Measurements from ENCODE around the gene ZNF222. TPM values are rescaled to one million over a fixed set of nuclear protein-coding genes. Genes with fewer than 3 reads are reported as not detected.

ZNF222 gene
- total RNA-seq, 3 donors from 2014 or later (not counting 1 experiment from before 2014, with no cell fraction given): 5.6 to 7.6 (median 5.7) TPM

DNA sequence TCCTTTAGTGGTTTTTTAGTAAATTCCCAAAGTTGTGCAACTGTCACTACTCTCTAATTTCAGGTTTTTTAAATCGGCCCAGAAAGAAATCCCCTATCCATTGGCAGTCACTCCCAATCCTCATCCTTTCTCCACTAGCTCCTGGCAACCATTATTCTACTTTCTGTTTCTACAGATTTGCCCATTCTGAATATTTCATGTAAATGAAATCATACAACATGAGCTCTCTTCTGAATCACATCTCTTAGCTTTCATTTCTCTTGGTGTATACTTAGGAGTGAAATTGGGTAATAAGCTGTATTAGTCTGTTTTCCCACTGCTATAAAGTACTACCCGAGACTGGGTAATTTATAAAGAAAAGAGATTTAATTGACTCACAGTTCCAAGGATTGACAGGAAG, 17.0 kb downstream of the ZNF222 start:
- Mint-ChIP-seq H3K4me3 (no peak overlapping the region), H3K9me3 (peaks cover 14 to 19% of the 10 kb centered on the region in 2 donors), H3K27ac (no peak overlapping the region), H3K36me3 (peaks cover 29% of the 10 kb centered on the region), H3K4me1 (no peaks in the 10 kb centered on the region), H3K27me3 (ENCODE audit: low read depth in 2 of 2) (peaks cover 31 to 47% of the 10 kb centered on the region in 2 donors)
- Histone ChIP-seq H3K27me3 (ENCODE audit: control insufficient read depth, insufficient read depth, low read length) (peaks cover 4% of the 10 kb centered on the region), H3K9me3 (ENCODE audit: control insufficient read depth, insufficient read depth, low read length) (peaks cover 3% of the 10 kb centered on the region), H3K27ac (ENCODE audit: low read length) (no peak overlapping the region), H3K4me3 (ENCODE audit: low read length) (no peak overlapping the region), H3K4me1 (ENCODE audit: control insufficient read depth, insufficient read depth, low read length) (no peaks in the 10 kb centered on the region), H3K36me3 (ENCODE audit: control insufficient read depth, insufficient read depth, low read length) (no peaks in the 10 kb centered on the region)
- DNase-seq (no peak), ATAC-seq (no peak)
- 100% methylated on average over 2 of the region's 2 CpGs for WGBS (ENCODE audit: insufficient coverage)
- TF ChIP-seq, protein P1, sequence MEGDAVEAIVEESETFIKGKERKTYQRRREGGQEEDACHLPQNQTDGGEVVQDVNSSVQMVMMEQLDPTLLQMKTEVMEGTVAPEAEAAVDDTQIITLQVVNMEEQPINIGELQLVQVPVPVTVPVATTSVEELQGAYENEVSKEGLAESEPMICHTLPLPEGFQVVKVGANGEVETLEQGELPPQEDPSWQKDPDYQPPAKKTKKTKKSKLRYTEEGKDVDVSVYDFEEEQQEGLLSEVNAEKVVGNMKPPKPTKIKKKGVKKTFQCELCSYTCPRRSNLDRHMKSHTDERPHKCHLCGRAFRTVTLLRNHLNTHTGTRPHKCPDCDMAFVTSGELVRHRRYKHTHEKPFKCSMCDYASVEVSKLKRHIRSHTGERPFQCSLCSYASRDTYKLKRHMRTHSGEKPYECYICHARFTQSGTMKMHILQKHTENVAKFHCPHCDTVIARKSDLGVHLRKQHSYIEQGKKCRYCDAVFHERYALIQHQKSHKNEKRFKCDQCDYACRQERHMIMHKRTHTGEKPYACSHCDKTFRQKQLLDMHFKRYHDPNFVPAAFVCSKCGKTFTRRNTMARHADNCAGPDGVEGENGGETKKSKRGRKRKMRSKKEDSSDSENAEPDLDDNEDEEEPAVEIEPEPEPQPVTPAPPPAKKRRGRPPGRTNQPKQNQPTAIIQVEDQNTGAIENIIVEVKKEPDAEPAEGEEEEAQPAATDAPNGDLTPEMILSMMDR (IDR thresholded peaks at IDR 0.05): no peak
- intact Hi-C loops (cut with micrococcal nuclease): no loop called here

DNA sequence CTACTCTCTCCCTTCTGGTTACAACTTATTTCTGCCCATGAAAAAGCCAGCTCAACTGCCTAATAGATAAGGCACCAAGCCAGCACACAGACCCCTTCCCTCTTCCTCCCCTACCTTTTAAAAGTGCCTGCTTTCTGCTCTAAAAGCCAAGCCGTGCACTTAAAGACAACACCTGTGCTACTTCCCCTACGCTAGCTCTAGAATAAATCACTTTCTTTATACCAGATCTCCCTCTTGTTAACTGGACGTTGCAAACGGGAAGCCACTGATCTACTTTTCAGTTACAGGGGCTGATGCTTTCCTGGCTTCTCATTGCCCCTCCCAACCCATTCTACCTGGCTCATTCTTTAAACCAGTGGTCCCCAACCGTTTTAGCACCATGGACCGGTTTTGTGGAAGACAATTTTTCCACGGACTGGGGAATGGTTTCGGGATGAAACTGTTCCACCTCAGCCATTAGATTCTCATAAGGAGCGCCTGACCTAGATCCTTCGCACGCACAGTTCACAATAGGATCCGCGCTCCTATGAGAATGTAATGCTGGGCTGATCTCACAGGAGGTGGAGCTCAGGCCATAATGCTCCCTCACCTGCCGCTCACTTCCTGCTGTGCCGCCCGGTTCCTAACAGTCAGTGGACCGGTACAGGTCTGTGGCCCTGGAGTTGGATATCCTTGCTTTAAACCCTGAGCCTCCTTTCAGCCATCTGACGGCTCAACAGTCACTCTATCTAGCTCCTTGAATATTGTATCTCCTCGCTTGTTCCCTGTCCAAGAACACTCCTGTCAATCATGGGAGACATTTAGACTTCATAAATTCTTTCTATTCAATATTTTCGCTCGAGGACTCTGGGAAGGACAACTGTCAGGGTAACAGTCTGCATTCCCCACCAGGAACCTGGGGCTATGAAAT, 25.8 kb downstream of the ZNF222 start:
- Mint-ChIP-seq H3K36me3 (no peaks in the 10 kb centered on the region), H3K4me3 (peak overlapping the region; percentile 96), H3K27me3 (ENCODE audit: low read depth in 2 of 2) (peaks cover 17 to 26% of the 10 kb centered on the region in 2 donors), H3K9me3 (no peaks in the 10 kb centered on the region), H3K27ac (peak overlapping the region; percentile 79 to 87), H3K4me1 (peaks cover 23 to 29% of the 10 kb centered on the region in 2 donors)
- peak overlapping the region; percentile 74 for H3K4me3 ChIP-seq (ENCODE audit: low read length)
- ATAC-seq (peak in 2 of 3 donors; percentile 57 to 74), DNase-seq (peak in 1 of 2 donors; percentile 47)
- intact Hi-C loops (cut with micrococcal nuclease): no loop called here
- peaks cover 3% of the 10 kb centered on the region for H3K27me3 ChIP-seq (ENCODE audit: control insufficient read depth, insufficient read depth, low read length)
- peaks cover 3% of the 10 kb centered on the region for H3K36me3 ChIP-seq (ENCODE audit: control insufficient read depth, insufficient read depth, low read length)
- WGBS (ENCODE audit: insufficient coverage): 21% methylated on average over 21 of the region's 21 CpGs
- peaks cover 10% of the 10 kb centered on the region for H3K4me1 ChIP-seq (ENCODE audit: control insufficient read depth, insufficient read depth, low read length)
- TF ChIP-seq, protein P1 (IDR thresholded peaks at IDR 0.05): no peak
- H3K27ac ChIP-seq (ENCODE audit: low read length): no peak overlapping the region
- no peaks in the 10 kb centered on the region for H3K9me3 ChIP-seq (ENCODE audit: control insufficient read depth, insufficient read depth, low read length)

DNA sequence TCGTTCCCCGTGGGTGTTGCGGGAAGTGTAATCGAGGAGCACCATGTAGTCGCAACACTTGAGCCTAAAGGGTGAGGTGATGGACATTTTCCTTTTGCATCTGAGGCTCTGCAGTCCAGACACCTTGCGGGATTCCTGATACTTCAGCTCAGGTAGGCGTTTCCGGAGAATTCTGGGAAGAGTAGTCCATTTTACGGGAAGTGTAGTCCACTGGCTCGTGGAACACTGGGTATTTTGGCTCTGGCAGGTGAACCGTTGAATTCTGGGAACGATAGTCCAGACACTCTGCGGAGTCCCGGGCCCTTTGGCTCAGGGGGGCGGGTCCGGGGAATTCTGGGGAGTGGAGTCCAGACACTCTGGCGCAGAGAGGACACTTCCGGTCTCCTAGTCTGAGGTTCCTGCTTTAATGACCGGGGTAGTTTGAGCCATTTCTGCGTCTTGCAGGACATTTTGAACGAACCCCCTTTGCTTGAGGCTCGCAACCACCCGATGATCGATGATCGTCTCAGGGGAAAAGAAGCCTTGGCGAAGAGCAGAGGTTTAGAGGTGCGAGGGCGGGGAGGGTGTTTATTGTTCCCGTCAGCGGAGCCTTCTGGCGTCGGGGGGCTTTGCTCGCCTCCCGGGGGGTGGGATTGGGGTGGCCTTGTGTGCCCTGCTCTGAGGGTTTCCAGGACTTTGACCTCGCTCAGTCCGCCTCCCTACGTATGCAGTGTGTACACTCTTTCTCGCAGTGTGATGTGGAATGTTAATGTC, 26.6 kb downstream of the ZNF222 start, which contains the start of gene ZNF223:
Gene ZNF223 (plus strand): TSS at position 387 of the 753 bp plus-strand sequence. CDS start 3,141 bp downstream, outside the sequence.
- DNase-seq (peak; percentile 23 to 73), ATAC-seq (peak; percentile 41 to 79 (median 69))
- TF ChIP-seq, protein P1 (IDR thresholded peaks at IDR 0.05): no peak
- peaks cover 10% of the 10 kb centered on the region for H3K4me1 ChIP-seq (ENCODE audit: control insufficient read depth, insufficient read depth, low read length)
- peaks cover 4% of the 10 kb centered on the region for H3K36me3 ChIP-seq (ENCODE audit: control insufficient read depth, insufficient read depth, low read length)
- intact Hi-C loops (cut with micrococcal nuclease): no loop called here
- peaks cover 23 to 29% of the 10 kb centered on the region in 2 donors for H3K4me1 Mint-ChIP-seq
- H3K27ac ChIP-seq (ENCODE audit: low read length): peak within 1 kb of the TSS; percentile 22
- peak within 1 kb of the TSS; percentile 79 to 87 for H3K27ac Mint-ChIP-seq
- H3K9me3 ChIP-seq (ENCODE audit: control insufficient read depth, insufficient read depth, low read length): no peaks in the 10 kb centered on the region
- no peaks in the 10 kb centered on the region for H3K36me3 Mint-ChIP-seq
- H3K27me3 Mint-ChIP-seq (ENCODE audit: low read depth in 2 of 2): peaks cover 13 to 23% of the 10 kb centered on the region in 2 donors
- H3K27me3 ChIP-seq (ENCODE audit: control insufficient read depth, insufficient read depth, low read length): peaks cover 2% of the 10 kb centered on the region
- WGBS (ENCODE audit: insufficient coverage): 3% methylated on average over 38 of the region's 38 CpGs
- H3K9me3 Mint-ChIP-seq: no peaks in the 10 kb centered on the region
- peak within 1 kb of the TSS; percentile 74 for H3K4me3 ChIP-seq (ENCODE audit: low read length)
- peak within 1 kb of the TSS; percentile 96 for H3K4me3 Mint-ChIP-seq

Data from natural killer cell (primary cell).